ENCODE data around the gene ASCC3. TPM values are rescaled to one million over a fixed set of nuclear protein-coding genes. Genes with fewer than 3 reads are reported as not detected.
"Not testable (repeated sequence)": the region's sequence is repeated elsewhere in the genome, so short reads cannot be mapped to it uniquely, and the experiment has no call there.

Gene ASCC3
- polyA plus RNA-seq, 4 donors = 19.0 to 27.4 (median 22.1) TPM

- no peak for DNase-seq (ENCODE audit: low read depth in 4 of 4, low spot score in 2 of 4)
Measured at GRCh38 chr6:100670056-100670455, 211.1 kb downstream of the ASCC3 start.

- DNase-seq (ENCODE audit: low read depth in 4 of 4, low spot score in 2 of 4) = no peak
Measured at GRCh38 chr6:100665041-100665380, 216.1 kb downstream of the ASCC3 start.

- no peak for DNase-seq (ENCODE audit: low read depth in 4 of 4, low spot score in 2 of 4)
Measured at GRCh38 chr6:100664274-100665040, 216.7 kb downstream of the ASCC3 start.

- no peak for DNase-seq (ENCODE audit: low read depth in 4 of 4, low spot score in 2 of 4)
Measured at GRCh38 chr6:100663219-100663863, 217.8 kb downstream of the ASCC3 start.

- no peak for DNase-seq (ENCODE audit: low read depth in 4 of 4, low spot score in 2 of 4)
Measured at GRCh38 chr6:100662264-100662663, 218.9 kb downstream of the ASCC3 start.

GRCh38 chr6:100658486-100658885, 222.6 kb downstream of the ASCC3 start:
- DNase-seq (ENCODE audit: low read depth in 4 of 4, low spot score in 2 of 4) = no peak

GRCh38 chr6:100657678-100658330, 223.3 kb downstream of the ASCC3 start:
- DNase-seq (ENCODE audit: low read depth in 4 of 4, low spot score in 2 of 4) = peak in 1 of 4 donors; percentile 12

- DNase-seq (ENCODE audit: low read depth in 4 of 4, low spot score in 2 of 4) = not testable (repeated sequence)
Measured at GRCh38 chr6:100641147-100641546, 240.0 kb downstream of the ASCC3 start.

- no peak for DNase-seq (ENCODE audit: low read depth in 4 of 4, low spot score in 2 of 4)
Measured at GRCh38 chr6:100633096-100633777, 247.9 kb downstream of the ASCC3 start.

GRCh38 chr6:100630536-100630935, 250.6 kb downstream of the ASCC3 start:
- no peak for DNase-seq (ENCODE audit: low read depth in 4 of 4, low spot score in 2 of 4)

GRCh38 chr6:100627911-100628758, 253.0 kb downstream of the ASCC3 start:
- no peak for DNase-seq (ENCODE audit: low read depth in 4 of 4, low spot score in 2 of 4)

GRCh38 chr6:100626721-100627120, 254.4 kb downstream of the ASCC3 start:
- DNase-seq (ENCODE audit: low read depth in 4 of 4, low spot score in 2 of 4) = no peak

- DNase-seq (ENCODE audit: low read depth in 4 of 4, low spot score in 2 of 4) = no peak
Measured at GRCh38 chr6:100622907-100623692, 258.0 kb downstream of the ASCC3 start.

- no peak for DNase-seq (ENCODE audit: low read depth in 4 of 4, low spot score in 2 of 4)
Measured at GRCh38 chr6:100620085-100620840, 260.9 kb downstream of the ASCC3 start.

- DNase-seq (ENCODE audit: low read depth in 4 of 4, low spot score in 2 of 4) = no peak
Measured at GRCh38 chr6:100618351-100618671, 262.8 kb downstream of the ASCC3 start.

GRCh38 chr6:100617633-100618350, 263.3 kb downstream of the ASCC3 start:
- DNase-seq (ENCODE audit: low read depth in 4 of 4, low spot score in 2 of 4) = no peak

GRCh38 chr6:100614933-100615332, 266.2 kb downstream of the ASCC3 start:
- no peak for DNase-seq (ENCODE audit: low read depth in 4 of 4, low spot score in 2 of 4)

- DNase-seq (ENCODE audit: low read depth in 4 of 4, low spot score in 2 of 4) = no peak
Measured at GRCh38 chr6:100614386-100614785, 266.7 kb downstream of the ASCC3 start.

Measured in left renal cortex interstitium (tissue), 4 donors.